ENCODE measurements around the gene TRIM63. TPM values are rescaled to one million over a fixed set of nuclear protein-coding genes. Genes with fewer than 3 reads are reported as not detected.
A peak's percentile ranks its signal among the peaks of the same experiment; 100 is the strongest.

TRIM63 gene
- polyA plus RNA-seq, 2 of the 4 experiments (the other 2 are of a cell fraction) = not detected

GRCh38 chr1:26079960-26080814 is 12.8 kb upstream of the TRIM63 start:
- FAIRE-seq = no peak
- TF ChIP-seq CBX2 (IDR thresholded peaks at IDR 0.05; ENCODE audit: borderline replicate concordance, low read depth) (no peak), ESRRA (IDR thresholded peaks at IDR 0.05; ENCODE audit: borderline replicate concordance, low read length) (no peak), NFE2L2 (conservative IDR thresholded peaks at IDR 0.05; ENCODE audit: low read length) (0 out of 2 replicates have a peak, but pooled peaks have one; percentile 35), CHD4 (IDR thresholded peaks at IDR 0.05; ENCODE audit: borderline replicate concordance) (no peak), HES2 (IDR thresholded peaks at IDR 0.05) (no peak), FOSL2 (IDR thresholded peaks at IDR 0.05) (no peak), FOSL2 (CRISPR knock-in tag; IDR thresholded peaks at IDR 0.05) (no peak), CEBPB (IDR thresholded peaks at IDR 0.05) (peak; percentile 42 to 63; a peak in 3 of 4 replicates), MAFK (IDR thresholded peaks at IDR 0.05; ENCODE audit: partially characterized antibody) (peak; percentile 69), MAX (IDR thresholded peaks at IDR 0.05) (no peak), JUN (IDR thresholded peaks at IDR 0.05) (no peak), ELK1 (IDR thresholded peaks at IDR 0.05; ENCODE audit: low read depth, low read length) (no peak), GATA3 (IDR thresholded peaks at IDR 0.05; ENCODE audit: borderline replicate concordance) (no peak), EHMT2 (IDR thresholded peaks at IDR 0.05; ENCODE audit: low read depth) (no peak), USF2 (IDR thresholded peaks at IDR 0.05) (no peak), PBX3 (IDR thresholded peaks at IDR 0.05) (no peak), TFCP2L1 (CRISPR knock-in tag; IDR thresholded peaks at IDR 0.05) (no peak), EP300 (IDR thresholded peaks at IDR 0.05) (no peak), POLR2A (IDR thresholded peaks at IDR 0.05; ENCODE audit: low read length) (no peak), RNF2 (IDR thresholded peaks at IDR 0.05; ENCODE audit: borderline replicate concordance, low read depth) (no peak), MYC (IDR thresholded peaks at IDR 0.05; ENCODE audit: borderline replicate concordance, low read length) (no peak)
- POLR2A ChIA-PET = no interaction called here
- Histone ChIP-seq H3K27ac (peak overlapping the region; percentile 57 to 67; a peak in 5 of 6 replicates), H3K4me3 (no peak overlapping the region), H3K4me2 (peak overlapping the region; percentile 51), H3K9me3 (no peaks in the 10 kb centered on the region), H3K4me1 (peaks cover 20% of the 10 kb centered on the region)
- CTCF ChIA-PET = interaction anchor here (1.0 to 1.5 kb wide), 2 partner anchors 23 to 65 kb away, joined by 5 read pairs; no protein-coding TSS in a partner anchor
- ATAC-seq = no peak
- no peak for DNase-seq (ENCODE audit: low read depth in 1 of 2, low spot score in 1 of 2)
- 52% methylated on average over 9 of the region's 9 CpGs for WGBS (ENCODE audit: missing lambda C conversion rate)

GRCh38 chr1:26079178-26079563 is 11.7 kb upstream of the TRIM63 start:
- no peak overlapping the region for H3K4me3 ChIP-seq
- ChIA-PET CTCF (interaction anchor here (1.0 to 1.5 kb wide), 4 partner anchors 24 to 66 kb away, joined by 3 to 5 read pairs (median 4); no protein-coding TSS in a partner anchor), POLR2A (no interaction called here)
- peak overlapping the region; percentile 57 to 67; a peak in 5 of 6 replicates for H3K27ac ChIP-seq
- FAIRE-seq = no peak
- H3K4me2 ChIP-seq = no peak overlapping the region; the same call in 2 of the 3 replicates
- TF ChIP-seq GATA3 (IDR thresholded peaks at IDR 0.05; ENCODE audit: borderline replicate concordance) (no peak), HES2 (IDR thresholded peaks at IDR 0.05) (no peak), ZC3H11A (IDR thresholded peaks at IDR 0.05) (no peak), RNF2 (IDR thresholded peaks at IDR 0.05; ENCODE audit: borderline replicate concordance, low read depth) (no peak), CHD2 (IDR thresholded peaks at IDR 0.05; ENCODE audit: low read length, partially characterized antibody) (no peak), HOXA7 (CRISPR knock-in tag; IDR thresholded peaks at IDR 0.05) (no peak), SREBF2 (IDR thresholded peaks at IDR 0.05) (no peak), RCOR1 (IDR thresholded peaks at IDR 0.05; ENCODE audit: low read depth, low read length) (no peak)
- H3K9me3 ChIP-seq = no peaks in the 10 kb centered on the region
- no peak for DNase-seq (ENCODE audit: low read depth in 1 of 2, low spot score in 1 of 2)
- WGBS (ENCODE audit: missing lambda C conversion rate) = 63% methylated on average over 3 of the region's 7 CpGs
- H3K4me1 ChIP-seq = peaks cover 20% of the 10 kb centered on the region
- no peak for ATAC-seq
